Activated CD4-positive, alpha-beta T cell treated with anti-CD3 and anti-CD28 coated beads, Interleukin-2, amount 50 U/mL, for 48 hours (primary cell): ENCODE measurements around the gene DBP.
"Not testable (repeated sequence)": the region's sequence is repeated elsewhere in the genome, so short reads cannot be mapped to it uniquely, and the experiment has no call there.

ENCODE experiments used
- DNase-seq, 2 experiments: peaks; one replicate each; pipeline ENCODE4 v3.0.0-alpha.2; 2020

The DBP gene

DNA sequence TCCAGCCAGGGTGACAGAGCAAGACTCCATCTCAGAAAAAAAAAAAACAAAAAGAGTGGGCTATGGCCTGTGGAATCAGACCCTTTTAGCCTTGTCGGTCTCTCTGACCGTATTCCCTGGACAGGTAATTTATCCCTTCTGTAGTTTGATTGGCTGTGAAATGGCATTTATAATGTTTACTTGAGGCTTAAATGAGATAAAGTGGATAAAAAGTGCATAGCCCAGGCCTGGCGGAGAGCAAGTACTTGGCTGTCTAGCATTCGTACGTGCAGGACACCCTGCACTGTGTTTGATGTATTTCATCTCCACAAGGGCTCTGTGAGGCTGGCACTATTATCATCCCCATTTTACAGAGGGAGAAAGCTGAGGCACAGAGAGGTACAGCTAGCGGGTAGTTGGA is 28.6 kb upstream of the DBP start:
- no peak for DNase-seq

DNA sequence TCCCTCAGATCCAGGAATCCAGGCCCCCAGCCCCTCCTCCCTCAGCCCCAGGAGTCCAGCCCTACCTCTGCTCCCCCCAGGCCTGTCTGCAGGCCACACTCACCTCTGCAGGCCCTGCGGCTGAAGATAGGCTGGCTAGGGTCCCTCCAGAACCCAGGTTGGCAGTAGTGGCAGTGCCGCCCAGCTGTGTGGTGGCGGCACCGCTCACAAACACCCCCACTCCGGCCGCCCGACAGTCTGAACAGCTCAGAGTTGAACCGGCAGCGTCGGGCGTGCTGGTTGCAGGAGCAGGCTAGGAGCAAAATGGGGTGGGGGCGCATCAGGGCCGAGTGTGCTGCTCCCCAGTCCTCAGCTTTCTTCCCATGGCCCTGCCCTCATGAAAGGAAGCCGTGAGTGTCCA is 27.3 kb upstream of the DBP start:
- no peak for DNase-seq

DNA sequence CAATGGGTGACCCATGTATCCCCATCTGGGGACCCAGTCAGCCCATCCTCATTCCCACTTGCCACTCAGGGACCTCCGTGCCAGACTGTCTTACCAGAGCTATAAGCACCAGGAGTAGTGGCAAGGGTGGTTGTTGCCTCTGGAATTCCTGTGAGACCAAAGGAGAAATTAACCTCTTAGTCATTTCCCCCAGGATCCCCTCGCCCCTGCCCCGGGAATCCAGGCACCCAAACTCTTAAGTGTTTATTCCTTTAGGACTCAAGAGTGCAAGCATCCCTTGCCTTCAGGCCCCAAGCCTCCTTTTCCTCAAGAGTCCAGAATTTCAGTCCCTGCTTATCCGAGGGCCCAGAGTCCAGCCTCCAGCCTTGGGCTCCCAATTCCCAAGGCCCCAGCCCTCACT is 26.5 kb upstream of the DBP start:
- DNase-seq, result no peak

DNA sequence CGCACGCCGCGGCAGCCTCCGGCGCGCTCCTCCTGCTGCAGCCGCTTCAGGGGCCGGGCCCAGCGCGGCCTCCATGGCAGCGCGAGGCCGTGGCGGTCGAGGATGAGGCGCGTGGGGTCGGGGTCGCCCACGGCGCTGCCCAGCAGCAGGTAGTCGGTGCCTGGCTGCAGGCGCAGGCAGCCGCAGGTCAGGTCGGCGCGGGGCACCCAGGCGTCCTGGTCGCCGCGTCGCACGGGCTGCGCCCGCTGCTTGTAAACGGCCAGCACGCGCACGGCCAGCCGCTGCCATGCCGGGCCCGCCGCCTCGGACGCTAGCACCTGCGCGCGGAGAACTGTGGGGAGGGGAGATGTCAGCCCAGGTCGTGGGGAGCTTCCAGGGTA is 24.5 kb upstream of the DBP start:
- no peak for DNase-seq

DNA sequence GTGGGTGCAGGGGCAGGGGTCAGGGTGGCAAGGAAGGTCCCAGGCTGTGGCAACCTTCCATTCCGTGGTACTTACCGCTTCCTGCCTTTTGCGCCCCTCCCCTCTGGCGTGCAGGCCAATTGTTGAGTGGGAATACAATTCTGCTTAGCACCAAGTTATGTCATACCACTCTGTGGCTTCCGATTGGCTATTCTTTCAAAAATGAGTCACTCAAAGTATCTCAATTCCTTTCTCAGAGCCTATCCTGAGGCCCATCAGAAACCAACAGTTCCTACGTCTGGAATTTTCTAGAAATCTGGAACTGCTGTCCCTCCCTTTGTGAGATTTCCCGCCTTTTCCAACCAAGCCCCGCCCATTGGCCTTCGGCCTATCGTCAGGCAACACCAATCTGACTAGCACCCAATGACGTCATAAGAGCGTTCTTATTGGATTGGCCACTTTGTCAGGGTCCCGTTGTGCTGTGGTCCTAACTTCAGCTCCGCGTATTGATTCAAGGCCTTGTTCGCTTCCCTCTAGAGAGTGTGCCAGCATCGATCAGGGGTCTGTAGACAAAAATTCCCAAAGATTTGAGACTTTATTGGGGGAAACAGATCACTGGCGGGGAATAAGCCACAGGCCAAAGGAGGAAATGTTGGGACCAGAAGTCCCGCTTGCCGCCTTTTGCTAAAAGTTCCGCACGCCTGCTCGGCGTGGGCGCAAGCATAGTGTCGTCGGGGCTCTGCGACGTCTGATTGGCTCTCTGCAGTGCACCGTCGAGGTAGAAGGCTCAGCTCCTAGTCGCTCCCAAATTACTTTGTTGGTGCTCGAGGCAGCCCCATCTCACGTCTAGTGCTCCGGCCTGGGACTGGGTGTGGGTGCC is 23.9 kb upstream of the DBP start:
- peak; percentile 89 to 91 for DNase-seq

DNA sequence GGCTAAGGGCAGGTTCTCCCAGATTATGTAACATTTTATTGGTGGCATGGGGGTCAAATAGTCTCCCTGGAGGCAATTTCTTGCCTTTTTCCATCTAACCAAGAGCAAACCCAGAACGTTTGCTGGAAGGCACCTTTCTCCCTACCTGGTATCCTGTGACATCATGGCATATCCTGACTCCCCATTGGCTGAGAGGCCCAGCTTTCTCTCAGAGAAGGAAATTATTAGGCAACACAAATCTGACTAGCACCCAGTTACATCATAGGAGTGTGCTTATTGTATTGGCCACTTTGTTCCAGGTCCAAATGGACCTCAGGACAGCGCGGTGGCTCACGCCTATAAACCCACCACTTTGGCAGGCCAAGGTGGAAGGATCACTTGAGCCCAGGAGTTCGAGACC is 22.6 kb upstream of the DBP start:
- no peak for DNase-seq

DNA sequence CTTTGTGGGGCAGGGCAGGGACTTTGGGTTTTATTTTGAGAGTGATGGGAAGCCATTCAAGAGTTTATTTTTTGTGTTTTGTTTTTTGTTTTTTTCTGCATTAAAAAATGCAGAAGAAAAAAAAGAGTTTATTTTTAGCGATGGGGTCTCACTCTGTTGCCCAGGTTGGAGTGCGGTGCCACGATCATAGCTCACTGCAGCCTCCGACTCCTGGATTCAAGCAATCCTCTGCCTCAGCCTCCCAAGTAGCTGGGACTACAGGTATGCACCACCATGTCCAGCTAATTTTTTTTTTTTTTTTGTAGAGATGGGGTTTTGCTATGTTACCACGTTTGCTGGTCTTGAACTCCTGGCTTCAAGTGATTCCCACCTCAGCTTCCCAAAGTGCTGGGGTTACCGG is 21.3 kb upstream of the DBP start:
- no peak for DNase-seq

DNA sequence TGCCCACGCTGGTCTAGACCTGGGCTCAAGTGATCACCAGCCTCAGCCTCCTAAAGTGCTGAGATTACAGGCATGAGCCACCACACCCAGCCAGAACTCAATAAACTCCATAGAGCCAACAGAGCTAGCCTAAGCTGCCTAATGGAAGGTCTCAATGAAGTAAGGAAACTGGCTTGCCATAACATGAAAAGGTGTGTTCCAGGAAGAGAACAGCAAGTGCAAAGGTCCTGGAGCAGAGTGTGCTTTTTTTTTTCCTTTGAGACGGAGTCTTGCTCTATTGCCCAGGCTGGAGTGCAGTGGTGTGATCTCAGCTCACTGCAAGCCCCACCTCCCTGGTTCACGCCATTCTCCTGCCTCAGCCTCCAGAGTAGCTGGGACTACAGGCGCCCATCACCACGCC is 20.6 kb upstream of the DBP start:
- DNase-seq, result not testable (repeated sequence)

DNA sequence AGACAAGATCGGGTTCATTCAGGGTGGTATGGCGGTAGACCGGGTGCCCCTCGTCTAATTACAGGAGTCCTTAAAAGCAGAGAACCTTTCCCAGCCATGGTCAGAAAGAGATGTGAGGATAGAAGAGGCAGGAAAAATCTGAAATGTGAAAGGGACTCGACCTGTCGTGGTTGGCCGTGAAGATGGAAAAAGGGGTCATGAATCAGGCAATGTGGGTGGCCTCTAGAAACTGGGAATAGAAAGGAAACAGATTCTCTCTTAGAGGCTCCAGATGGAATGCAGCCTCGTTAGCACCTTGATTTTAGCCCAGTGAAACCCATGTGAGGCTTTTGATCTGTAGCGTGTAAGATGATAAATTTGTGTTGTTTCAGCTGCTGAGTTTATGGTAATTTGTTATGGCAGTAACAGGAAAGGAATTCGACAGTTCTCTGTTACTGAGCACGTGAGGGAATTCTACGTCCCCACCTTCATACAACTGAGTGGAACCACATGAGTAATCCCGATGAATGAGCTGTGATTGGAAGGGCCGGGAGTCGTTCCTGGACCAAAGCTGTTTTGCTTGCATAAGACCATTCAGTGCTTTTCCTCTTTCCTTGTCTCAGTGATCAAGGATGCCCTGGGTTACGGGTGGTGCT is 19.8 kb upstream of the DBP start:
- DNase-seq, result no peak

DNA sequence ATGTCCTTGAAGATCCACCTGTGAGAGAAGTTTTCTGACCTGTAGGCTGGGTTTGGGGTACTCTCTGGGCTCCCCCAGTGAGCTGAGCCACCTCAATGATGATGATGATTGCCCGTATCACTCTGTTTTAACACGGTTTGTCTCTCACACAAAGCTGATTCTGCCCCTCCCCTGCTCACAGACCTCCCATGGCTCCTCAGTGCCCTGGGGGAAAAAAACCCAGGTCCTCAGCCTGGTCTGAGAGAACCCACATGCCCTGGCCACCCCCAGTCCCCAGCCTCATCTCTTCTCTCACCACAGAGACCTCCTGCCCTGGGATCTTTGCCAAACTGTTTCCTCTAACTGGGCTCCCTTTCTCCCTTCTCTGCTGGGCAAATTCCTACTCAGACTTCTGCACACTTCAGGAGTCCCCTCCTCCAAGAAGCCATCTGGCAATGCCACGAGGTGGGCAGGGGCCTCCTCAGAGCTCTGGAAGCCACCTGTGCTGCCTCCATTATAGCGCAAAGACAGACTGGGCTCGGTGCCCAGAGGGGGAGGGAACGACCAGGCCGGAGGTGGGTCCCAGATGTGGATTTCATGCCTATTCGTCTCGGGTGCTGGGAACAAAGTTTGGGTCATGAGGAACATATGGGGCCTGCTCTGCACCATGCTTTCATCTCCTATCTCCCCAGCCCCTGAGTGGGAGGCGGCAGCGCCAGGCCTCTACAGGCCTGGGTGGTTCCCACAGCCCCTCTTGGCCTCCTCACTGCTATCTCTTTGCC is 17.3 kb upstream of the DBP start:
- DNase-seq, result no peak

DNA sequence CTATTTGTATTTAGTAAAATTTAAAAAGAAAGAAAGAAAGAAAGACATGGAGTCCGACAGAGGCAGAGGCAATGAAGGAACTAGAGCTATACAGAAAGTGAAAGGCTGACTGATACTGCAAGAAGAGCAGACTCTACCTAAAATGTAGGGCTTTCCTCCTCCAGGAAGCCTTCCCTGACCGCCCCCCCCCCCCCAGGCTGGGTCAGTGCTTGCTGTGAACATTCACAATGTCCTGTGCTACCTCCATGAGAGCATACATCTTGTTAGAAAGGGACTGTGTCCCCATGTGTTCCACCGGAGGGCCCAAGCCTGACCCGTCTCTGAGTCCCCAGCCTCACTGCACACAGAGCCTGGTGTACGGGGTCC is 14.5 kb upstream of the DBP start:
- no peak for DNase-seq

DNA sequence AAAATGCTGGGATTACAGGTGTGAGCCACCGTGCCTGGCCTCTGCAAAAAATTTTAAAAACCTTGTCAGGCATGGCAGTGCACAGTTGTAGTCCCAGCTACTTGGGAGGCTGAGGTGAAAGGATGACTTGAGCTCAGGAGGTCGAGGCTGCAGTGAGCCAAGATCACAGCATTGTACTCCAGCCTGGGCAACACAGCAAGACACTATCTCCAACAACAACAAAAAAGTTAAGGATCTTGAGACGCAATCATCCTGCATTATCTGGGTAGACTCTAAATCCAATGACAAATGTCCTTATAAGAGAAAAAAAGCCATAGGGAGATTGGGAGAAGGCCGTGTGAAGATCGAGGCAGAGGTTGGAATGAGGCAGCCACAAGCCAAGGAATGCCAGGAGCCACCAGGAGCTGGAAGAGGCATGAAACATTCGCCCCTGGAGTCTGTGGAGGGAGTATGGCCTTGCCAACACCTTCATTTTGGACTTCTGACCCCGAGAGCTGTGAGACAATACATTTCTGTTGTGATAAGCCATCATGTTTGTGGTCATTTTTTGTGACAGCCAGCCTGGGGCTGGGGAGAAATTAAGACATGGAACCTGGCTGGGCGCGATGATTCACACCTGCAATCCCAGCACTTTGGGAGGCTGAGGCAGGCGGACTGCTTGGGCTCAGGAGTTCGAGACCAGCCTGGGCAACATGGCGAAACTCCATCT is 13.9 kb upstream of the DBP start:
- no peak for DNase-seq

DNA sequence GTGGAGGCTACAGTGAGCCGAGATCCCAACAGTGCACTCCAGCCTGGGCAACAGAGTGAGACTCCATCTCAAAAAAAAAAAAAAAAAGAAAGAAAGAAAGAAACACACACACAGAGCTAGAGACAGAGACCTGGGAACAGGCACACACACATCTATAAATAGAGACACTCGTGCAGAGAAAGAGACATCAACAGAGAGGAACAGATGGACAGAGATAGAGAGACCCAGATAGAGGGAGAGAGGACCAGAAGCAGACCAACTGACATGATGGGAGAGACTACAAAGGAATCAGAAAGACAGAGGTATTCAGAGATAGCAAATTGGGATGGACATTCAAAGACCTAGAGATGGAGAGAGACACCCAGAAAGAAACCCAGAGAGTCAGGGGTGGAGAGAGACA is 11.0 kb upstream of the DBP start:
- DNase-seq, result no peak

DNA sequence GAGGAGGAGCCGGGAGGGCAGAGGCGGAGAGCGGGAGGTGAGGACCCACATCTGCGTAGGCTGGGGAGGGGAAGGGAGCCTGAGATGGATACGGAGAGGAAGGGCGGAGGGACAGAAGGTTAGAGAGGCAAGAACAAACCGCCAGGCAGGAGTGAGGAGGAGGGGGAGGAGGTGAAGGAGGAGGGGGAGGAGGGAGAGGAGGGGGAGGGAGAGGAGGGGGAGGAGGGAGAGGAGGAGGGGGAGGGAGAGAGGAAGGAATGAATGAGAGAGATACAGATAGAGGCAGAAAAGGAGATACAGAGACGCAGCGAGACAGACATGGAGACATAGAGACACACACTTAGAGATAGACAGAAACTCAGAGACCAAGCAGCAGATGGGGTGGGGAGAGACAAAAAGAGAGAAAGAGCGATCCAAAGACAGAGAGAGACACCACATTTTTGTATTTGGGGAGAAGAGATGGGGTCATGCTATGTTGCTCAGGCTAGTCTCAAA is 9.6 kb upstream of the DBP start:
- no peak for DNase-seq

DNA sequence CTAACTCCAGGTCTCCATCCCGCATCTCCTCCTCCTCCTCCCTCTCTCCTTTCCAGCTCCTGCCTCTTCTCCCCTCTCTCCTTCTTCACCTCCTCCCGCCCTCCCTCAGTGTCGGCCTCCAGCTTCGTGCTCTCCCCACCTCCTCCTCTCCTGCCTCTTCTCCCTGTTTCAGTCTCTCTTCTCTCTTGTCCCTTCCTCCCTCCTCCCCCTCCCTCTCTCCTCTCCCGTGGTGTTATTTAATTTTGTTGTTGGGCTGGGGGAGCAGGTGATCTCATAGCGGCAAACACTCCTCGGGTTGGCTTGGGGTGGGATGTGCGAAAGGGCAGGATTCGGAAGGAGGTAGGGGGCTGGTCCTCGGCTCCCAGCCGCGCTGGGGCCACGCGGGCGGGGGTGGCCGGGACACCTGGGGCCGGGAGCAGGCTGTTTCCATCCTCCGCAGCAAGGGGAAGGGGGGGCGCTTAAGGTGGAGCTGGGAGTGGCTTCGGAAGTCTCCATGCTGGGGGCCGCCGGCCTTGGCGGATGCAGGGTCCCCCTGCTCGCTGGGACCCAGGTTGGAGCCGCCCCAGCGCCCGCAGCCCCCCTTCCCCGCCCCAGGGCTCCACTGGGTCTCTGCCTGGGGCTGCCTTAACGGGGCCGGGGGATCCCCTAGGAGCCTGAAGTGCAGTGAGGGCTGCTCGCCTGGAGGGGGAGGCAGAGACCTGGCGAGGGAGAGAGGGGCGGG is 9.0 kb upstream of the DBP start, which contains the start of gene CA11:
Gene CA11 (minus strand): TSS at position 187 of the 721 bp plus-strand sequence. CDS start 555 bp downstream, outside the sequence.
- peak; percentile 92 to 95 for DNase-seq

DNA sequence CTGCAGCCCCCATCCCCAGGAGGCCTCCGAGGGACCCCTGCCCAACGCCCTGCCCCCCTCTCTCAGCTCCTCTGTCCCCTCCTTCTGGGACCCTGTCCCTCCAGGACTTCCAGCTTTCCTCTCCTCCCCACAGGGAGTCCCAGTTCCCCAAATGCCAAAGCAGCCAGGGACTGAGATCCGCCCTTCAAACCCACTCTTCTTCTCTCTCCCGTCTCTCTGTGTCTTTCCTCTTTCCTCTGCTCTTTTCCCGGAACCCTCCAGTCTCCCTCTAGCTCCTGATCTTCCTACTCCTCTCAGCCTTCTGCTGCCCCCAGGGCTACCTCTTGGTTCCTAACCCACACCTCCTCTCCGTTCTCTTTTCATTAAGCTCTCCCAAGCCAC is 8.4 kb upstream of the DBP start:
- no peak for DNase-seq

DNA sequence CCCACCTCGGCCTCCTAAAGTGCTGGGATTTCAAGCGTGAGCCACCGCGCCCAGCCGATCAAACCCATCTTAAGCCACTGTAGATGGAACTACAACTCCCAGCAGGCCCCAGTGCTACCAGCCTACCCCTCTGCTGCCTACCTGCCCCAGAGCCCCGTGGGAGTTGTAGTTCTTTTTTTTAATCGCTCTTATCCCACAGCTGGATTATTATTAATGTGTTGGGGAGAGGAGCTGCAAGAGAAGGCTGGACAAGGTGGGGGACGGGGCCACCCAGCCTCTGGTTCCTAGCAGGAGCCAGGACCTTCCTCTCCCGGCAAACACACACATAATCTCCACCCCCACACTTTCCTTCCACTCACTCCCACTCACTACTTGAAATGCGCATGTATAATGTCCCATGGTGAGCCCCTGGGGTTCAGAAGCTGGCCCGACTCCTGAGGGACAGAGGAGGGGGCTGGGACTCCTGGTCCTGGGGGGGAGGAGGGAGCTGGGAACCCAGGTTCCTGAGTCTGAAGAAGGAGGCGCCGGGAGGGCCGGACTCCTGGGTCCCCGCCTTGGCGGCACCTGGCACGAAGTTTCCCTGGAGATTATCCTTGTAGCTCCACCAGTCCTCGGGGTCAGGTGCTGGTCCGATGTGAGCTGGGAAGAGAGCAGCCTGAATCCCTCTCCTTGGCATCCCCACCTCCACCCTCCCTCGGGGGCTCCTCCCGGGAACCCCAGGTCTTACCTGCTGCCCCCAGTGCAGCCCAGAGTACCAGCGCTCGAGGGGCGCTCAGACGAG is 7.8 kb upstream of the DBP start:
- peak; percentile 72 to 80 for DNase-seq

DNA sequence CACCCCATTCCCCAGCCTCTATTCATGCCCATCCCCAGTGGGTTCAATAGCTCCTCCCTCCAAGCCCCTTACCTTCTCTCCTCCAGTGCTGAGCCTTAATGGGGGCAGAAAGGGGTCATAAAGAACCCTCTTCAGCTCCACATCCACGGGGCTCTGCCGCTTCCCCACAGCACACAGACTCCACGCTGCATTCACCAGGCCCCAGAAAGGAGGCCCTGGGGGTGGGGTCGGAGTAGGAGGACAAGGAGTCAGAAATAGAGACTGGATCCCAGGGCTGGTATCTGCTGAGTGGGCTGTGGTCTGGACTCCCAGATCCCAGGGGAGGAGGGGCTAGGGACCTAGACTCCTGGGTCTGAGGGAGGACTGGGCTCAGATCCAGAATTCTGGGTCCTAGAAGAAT is 7.2 kb upstream of the DBP start:
- DNase-seq, result no peak

DNA sequence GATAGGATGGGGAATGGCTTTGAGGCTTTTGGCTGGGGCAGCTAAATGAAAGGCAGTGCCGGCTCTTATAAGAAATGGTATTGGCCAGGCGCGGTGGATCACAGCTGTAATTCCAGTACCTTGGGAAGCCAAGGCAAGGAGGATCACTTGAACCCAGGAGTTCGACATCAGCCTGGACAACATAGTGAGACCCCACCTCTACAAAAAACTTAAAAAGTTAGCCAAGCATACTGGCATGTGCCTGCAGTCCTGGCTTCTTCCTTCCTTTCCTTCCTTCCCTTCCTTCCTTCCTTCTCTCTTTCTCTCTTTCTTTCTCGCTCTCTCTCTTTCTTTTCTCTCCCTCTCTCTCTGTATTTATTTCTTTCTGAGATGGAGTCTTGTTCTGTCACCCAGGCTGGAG is 5.7 kb upstream of the DBP start:
- DNase-seq, result no peak

DNA sequence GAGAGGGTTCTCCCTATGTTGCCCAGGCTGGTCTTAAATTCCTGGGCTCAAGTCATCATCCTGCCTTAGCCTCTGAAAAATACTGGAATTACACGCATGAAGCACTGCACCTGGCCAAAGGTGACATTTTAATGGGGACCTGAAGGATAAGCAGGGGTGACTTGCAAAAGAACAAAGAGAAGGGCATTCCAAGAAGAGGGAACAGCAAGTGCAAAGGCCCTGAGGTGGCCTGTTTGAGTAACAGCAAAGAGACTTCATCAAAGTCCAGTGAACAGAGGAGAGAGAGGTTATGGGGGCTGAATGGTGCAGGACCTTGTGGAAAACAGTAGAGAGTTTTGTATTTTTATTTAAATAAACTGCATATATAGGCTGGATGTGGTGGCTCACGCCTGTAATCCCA is 4.7 kb upstream of the DBP start:
- no peak for DNase-seq
